Bone marrow (tissue), 2 donors: ENCODE measurements around the gene TOMM5.

Source experiments
- DNase-seq, 2 donors: peaks; one replicate each; lab custom pipeline; 2025; lab: John Stamatoyannopoulos, UW

Gene TOMM5

DNA sequence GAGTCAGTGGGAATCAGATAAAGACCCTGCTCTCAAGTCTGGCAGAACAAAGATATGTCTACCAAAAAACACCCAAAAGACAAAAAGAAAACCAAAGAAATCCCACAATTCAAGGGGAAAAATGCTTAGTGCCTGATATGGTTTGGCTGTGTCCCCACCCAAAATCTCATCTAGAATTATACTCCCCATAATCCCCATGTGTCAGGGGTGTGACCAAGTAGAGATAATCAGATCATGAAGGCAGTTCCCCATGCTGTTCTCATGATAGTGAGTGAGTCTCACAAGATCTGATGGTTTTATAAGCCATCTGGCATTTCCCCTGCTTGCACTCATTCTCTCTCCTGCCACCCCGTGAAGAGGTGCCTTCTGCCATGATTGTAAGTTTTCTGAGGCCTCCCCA, 29.6 kb downstream of the TOMM5 start:
- DNase-seq: no peak

DNA sequence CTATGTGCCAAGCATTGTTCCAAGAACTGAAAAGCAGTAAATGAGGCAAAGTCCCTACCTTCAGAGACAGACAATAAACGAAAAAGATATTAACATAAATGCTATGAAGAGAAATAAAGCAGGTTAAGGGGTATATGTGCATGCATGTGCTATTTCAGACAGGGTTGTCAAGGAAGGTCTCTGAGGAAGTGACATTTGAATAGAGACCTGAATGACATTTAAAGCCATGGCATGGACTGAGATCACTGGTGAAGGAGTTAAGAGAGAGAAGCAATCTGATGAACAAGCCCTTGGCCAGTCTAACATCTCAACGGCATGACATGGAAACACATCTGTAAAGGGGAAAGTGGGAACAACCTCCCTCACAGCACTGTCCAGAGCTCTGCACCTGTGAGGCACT, 30.7 kb downstream of the TOMM5 start:
- no peak for DNase-seq

DNA sequence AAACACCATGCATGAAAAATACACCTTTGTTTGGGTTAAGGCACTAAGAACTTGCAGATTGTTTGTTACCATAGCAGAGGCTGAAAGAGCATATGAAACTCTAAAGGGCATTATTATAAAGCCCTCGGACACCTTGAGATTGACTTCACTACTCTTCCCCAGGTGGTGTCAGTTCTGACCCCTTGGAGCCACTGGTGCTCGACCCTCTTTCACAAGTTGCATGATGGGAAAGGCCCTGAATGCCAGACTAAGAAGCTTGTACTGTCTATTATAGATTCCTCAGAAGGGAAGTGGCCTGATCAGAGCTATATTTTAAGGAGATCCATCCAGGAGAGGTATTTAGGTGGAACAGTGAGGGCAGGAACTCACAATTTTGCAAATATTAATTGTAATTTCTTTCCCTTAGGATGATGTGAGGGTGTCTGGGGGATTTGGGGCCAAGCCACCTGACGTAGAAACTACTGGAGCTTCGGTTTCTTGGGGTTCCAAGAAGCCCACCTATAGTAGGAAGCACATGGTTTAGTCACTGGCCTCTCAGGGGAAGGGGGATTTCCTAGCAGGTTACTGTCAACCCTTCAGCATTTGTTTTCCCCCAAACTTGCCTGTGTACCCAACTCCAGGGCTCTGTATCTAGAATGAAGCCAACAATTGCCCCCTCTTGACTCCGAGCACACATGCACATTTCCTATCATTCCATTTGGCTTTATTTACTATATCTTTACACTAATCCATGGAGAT, 32.4 kb downstream of the TOMM5 start:
- no peak for DNase-seq

- no peak for DNase-seq
Measured at GRCh38 chr9:37559125-37559524, 33.3 kb downstream of the TOMM5 start.

- DNase-seq: no peak
Measured at GRCh38 chr9:37555786-37556185, 36.6 kb downstream of the TOMM5 start.

GRCh38 chr9:37554318-37554717, 38.1 kb downstream of the TOMM5 start:
- DNase-seq: no peak

GRCh38 chr9:37551888-37552287, 40.5 kb downstream of the TOMM5 start:
- DNase-seq: no peak

DNA sequence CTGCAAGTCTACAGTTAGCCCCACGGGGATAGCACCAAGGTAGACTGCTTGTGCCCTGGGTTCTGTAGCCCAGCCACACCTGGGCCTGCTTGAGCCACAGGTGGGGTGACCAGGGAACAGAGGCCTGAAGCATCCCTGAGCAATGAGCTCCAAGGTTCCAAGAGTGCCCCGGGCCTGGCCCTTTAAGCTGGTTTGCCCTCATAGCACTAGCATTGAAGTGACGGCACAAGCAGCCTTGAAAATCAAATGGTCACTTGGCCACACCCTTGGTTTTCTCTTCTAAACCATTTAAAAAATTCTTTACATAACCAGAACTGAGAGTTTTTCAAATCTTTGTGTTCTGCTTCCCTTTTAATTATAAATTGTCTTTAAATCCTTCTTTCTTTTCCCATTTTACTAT, 40.9 kb downstream of the TOMM5 start:
- DNase-seq: no peak

GRCh38 chr9:37550781-37551180, 41.6 kb downstream of the TOMM5 start:
- DNase-seq: no peak

- no peak for DNase-seq
Measured at GRCh38 chr9:37549527-37549926, 42.9 kb downstream of the TOMM5 start.

- no peak for DNase-seq
Measured at GRCh38 chr9:37547328-37547878, 45.0 kb downstream of the TOMM5 start.

GRCh38 chr9:37543468-37543867, 48.9 kb downstream of the TOMM5 start:
- DNase-seq: no peak

DNA sequence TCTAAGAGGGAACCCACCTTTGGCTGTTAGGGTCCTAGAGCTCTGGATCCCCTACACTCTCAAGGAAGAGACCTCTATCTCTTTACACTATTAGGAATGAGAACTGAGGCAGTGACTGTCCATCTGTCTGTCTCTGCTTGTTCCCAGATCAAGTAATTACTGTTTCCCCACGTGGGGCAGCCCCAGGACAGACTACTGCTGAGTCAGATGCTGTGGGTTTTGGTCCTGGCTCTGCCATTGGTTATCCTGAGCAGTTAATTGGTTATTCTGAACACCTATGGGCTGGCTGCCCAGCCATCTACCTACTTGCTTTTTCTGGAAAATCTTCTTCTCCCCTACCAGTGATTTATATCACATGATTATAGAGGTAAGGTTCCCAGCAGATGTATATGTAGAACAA, 49.5 kb downstream of the TOMM5 start:
- DNase-seq: no peak

DNA sequence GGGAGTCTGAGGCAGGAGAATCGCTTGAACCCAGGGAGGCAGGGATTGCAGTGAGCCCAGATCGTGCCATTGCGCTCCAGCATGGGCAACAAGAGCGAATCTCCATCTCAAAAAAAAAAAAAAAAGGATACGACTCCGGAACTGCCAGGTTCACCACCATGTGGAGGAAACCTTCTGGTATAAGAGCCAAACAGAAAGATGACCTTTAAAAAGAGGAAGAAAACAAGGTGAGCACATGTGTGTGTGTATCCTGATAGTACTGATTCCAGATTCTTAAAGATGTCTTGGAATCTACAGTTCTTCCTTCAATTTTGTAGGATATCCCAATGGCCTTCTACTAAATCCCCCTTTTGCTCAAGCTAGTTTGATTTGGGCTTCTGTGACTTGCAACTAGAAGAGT, 49.9 kb downstream of the TOMM5 start:
- DNase-seq: no peak

- DNase-seq: no peak
Measured at GRCh38 chr9:37541465-37541864, 50.9 kb downstream of the TOMM5 start.

GRCh38 chr9:37540634-37541033, 51.8 kb downstream of the TOMM5 start:
- no peak for DNase-seq

- DNase-seq: no peak
Measured at GRCh38 chr9:37539634-37540033, 52.8 kb downstream of the TOMM5 start.
